Mucosa of rectum (tissue), 2 donors: ENCODE data around the gene RUNX1.

Experiments used
- H3K27ac ChIP-seq, 2 donors: one replicate each; pipeline ENCODE4 v1.7.0; 2013; ENCODE audit warnings: inconsistent platforms in 2 of 2, low read depth in 2 of 2, low read length in 2 of 2
- H3K27me3 ChIP-seq, 2 donors: one replicate each; pipeline ENCODE4 v1.7.0; 2013; ENCODE audit warnings: low read length in 2 of 2; ENCODE audit not compliant: control insufficient read depth in 2 of 2, insufficient read depth in 2 of 2
- H3K36me3 ChIP-seq, 2 donors: one replicate each; pipeline ENCODE4 v1.7.0; 2013; ENCODE audit warnings: low read length in 2 of 2; ENCODE audit not compliant: control insufficient read depth in 2 of 2, insufficient read depth in 2 of 2
- H3K4me1 ChIP-seq, 2 donors: one replicate each; pipeline ENCODE4 v1.7.0; 2013; ENCODE audit warnings: low read length in 2 of 2, mild to moderate bottlenecking in 1 of 2; ENCODE audit not compliant: control insufficient read depth in 2 of 2, insufficient read depth in 2 of 2
- H3K4me3 ChIP-seq, 2 donors: one replicate each; pipeline ENCODE4 v1.7.0; 2013; ENCODE audit warnings: low read length in 2 of 2
- H3K9ac ChIP-seq, 2 donors: one replicate each; pipeline ENCODE4 v1.7.0; 2013; ENCODE audit warnings: low read length in 2 of 2, low read depth in 1 of 2, mild to moderate bottlenecking in 1 of 2
- H3K9me3 ChIP-seq, 2 donors: one replicate each; pipeline ENCODE4 v1.7.0; 2013; ENCODE audit warnings: low read length in 2 of 2; ENCODE audit not compliant: control insufficient read depth in 2 of 2
- donor health status: healthy.
- donor health status: Normal muscosa, but diverticular disease.

Gene RUNX1

GRCh38 chr21:34910396-34910795 is 138.7 kb downstream of the RUNX1 start:
- Histone ChIP-seq H3K9ac (no peak overlapping the region), H3K4me1 (peaks cover 0 to 2% of the 10 kb centered on the region in 2 donors), H3K27ac (no peak overlapping the region), H3K36me3 (no peaks in the 10 kb centered on the region), H3K27me3 (no peaks in the 10 kb centered on the region), H3K4me3 (no peak overlapping the region), H3K9me3 (no peaks in the 10 kb centered on the region)

- peaks cover 0 to 2% of the 10 kb centered on the region in 2 donors for H3K4me1 ChIP-seq
- H3K27me3 ChIP-seq, result no peaks in the 10 kb centered on the region
- H3K36me3 ChIP-seq, result no peaks in the 10 kb centered on the region
- H3K4me3 ChIP-seq, result no peak overlapping the region
- no peak overlapping the region for H3K27ac ChIP-seq
- H3K9ac ChIP-seq, result no peak overlapping the region
- H3K9me3 ChIP-seq, result no peaks in the 10 kb centered on the region
These were observed 139.4 kb downstream of the RUNX1 start for GRCh38 chr21:34909492-34910292.

- Histone ChIP-seq H3K27ac (no peak overlapping the region), H3K36me3 (no peaks in the 10 kb centered on the region), H3K4me3 (no peak overlapping the region), H3K27me3 (no peaks in the 10 kb centered on the region), H3K9me3 (no peaks in the 10 kb centered on the region), H3K4me1 (peaks cover 0 to 2% of the 10 kb centered on the region in 2 donors), H3K9ac (no peak overlapping the region)
These were observed 140.6 kb downstream of the RUNX1 start for GRCh38 chr21:34908419-34909055.

- Histone ChIP-seq H3K27ac (peak overlapping the region in 1 of 2 donors; percentile 4), H3K9ac (no peak overlapping the region), H3K4me3 (no peak overlapping the region), H3K4me1 (peaks cover 0 to 2% of the 10 kb centered on the region in 2 donors), H3K27me3 (no peaks in the 10 kb centered on the region), H3K9me3 (no peaks in the 10 kb centered on the region), H3K36me3 (no peaks in the 10 kb centered on the region)
These were observed 141.4 kb downstream of the RUNX1 start for GRCh38 chr21:34907461-34908418.

GRCh38 chr21:34906401-34906800 is 142.7 kb downstream of the RUNX1 start:
- Histone ChIP-seq H3K27me3 (no peaks in the 10 kb centered on the region), H3K4me1 (peaks cover 0 to 2% of the 10 kb centered on the region in 2 donors), H3K4me3 (no peak overlapping the region), H3K9me3 (no peaks in the 10 kb centered on the region), H3K27ac (no peak overlapping the region), H3K36me3 (no peaks in the 10 kb centered on the region), H3K9ac (no peak overlapping the region)

- no peaks in the 10 kb centered on the region for H3K9me3 ChIP-seq
- no peaks in the 10 kb centered on the region for H3K27me3 ChIP-seq
- no peak overlapping the region for H3K9ac ChIP-seq
- H3K27ac ChIP-seq, result no peak overlapping the region
- H3K4me3 ChIP-seq, result no peak overlapping the region
- H3K4me1 ChIP-seq, result peaks cover 0 to 2% of the 10 kb centered on the region in 2 donors
- H3K36me3 ChIP-seq, result no peaks in the 10 kb centered on the region
These were observed 143.9 kb downstream of the RUNX1 start for GRCh38 chr21:34905218-34905537.

- no peaks in the 10 kb centered on the region for H3K9me3 ChIP-seq
- peaks cover 0 to 2% of the 10 kb centered on the region in 2 donors for H3K4me1 ChIP-seq
- no peaks in the 10 kb centered on the region for H3K36me3 ChIP-seq
- no peak overlapping the region for H3K27ac ChIP-seq
- H3K27me3 ChIP-seq, result no peaks in the 10 kb centered on the region
- no peak overlapping the region for H3K9ac ChIP-seq
- H3K4me3 ChIP-seq, result no peak overlapping the region
These were observed 144.4 kb downstream of the RUNX1 start for GRCh38 chr21:34904526-34905217.

GRCh38 chr21:34900376-34900775 is 148.7 kb downstream of the RUNX1 start:
- Histone ChIP-seq H3K4me1 (no peaks in the 10 kb centered on the region), H3K27me3 (no peaks in the 10 kb centered on the region)

GRCh38 chr21:34899760-34900159 is 149.3 kb downstream of the RUNX1 start:
- H3K9ac ChIP-seq, result no peak overlapping the region
- H3K9me3 ChIP-seq, result peaks cover 0 to 4% of the 10 kb centered on the region in 2 donors
- no peak overlapping the region for H3K4me3 ChIP-seq
- H3K27me3 ChIP-seq, result no peaks in the 10 kb centered on the region
- H3K27ac ChIP-seq, result no peak overlapping the region
- no peaks in the 10 kb centered on the region for H3K36me3 ChIP-seq
- no peaks in the 10 kb centered on the region for H3K4me1 ChIP-seq

More at GRCh38 chr21:34900376-34900775, 148.7 kb downstream of the RUNX1 start:
- Histone ChIP-seq H3K36me3 (no peaks in the 10 kb centered on the region), H3K27ac (no peak overlapping the region), H3K9me3 (peaks cover 0 to 4% of the 10 kb centered on the region in 2 donors), H3K9ac (no peak overlapping the region), H3K4me3 (no peak overlapping the region)
